HepG2 (cell line): ENCODE data around the gene DLX6. TPM values are rescaled to one million over a fixed set of nuclear protein-coding genes. Genes with fewer than 3 reads are reported as not detected.

Experiments
- ATF2 ChIP-seq: sonication (generic); formaldehyde crosslinking; IDR thresholded peaks from 2 replicates; pipeline ENCODE4 v1.4.0; 2020; ENCODE audit warnings: missing genetic modification reagents
- BORCS8-MEF2B ChIP-seq: sonication (generic); formaldehyde crosslinking; IDR thresholded peaks from 2 replicates; pipeline ENCODE4 v1.8.0; 2022; ENCODE audit warnings: mild to moderate bottlenecking, missing genetic modification reagents
- CBX5 ChIP-seq: sonication (generic); formaldehyde crosslinking; IDR thresholded peaks from 2 replicates; pipeline ENCODE4 v1.4.0; 2020; ENCODE audit warnings: missing genetic modification reagents, borderline replicate concordance
- CEBPB ChIP-seq: IDR thresholded peaks from 2 replicates; pipeline ENCODE4 v1.6.1; 2011; ENCODE audit warnings: low read depth, low read length, improper control_type of control experiment, borderline replicate concordance
- DNMT3B ChIP-seq: conservative IDR thresholded peaks from 2 replicates; pipeline ENCODE4 v1.6.1; 2016; ENCODE audit warnings: missing biosample characterization, control low read depth
- FOXO1 ChIP-seq: sonication (generic); formaldehyde crosslinking; IDR thresholded peaks from 2 replicates; pipeline ENCODE4 v1.4.0; 2020; ENCODE audit warnings: missing genetic modification reagents
- GMEB1 ChIP-seq: sonication (generic); formaldehyde crosslinking; IDR thresholded peaks from 2 replicates; pipeline ENCODE4 v1.5.1; 2020; ENCODE audit warnings: missing genetic modification reagents, mild to moderate bottlenecking, borderline replicate concordance
- HDAC6 ChIP-seq: fragments of 200-600 bp; sonication (generic); IDR thresholded peaks from 2 replicates; pipeline ENCODE4 v1.7.0; 2017; ENCODE audit warnings: mild to moderate bottlenecking, antibody characterized with exemption, low read length, low read depth
- JUND ChIP-seq: sonication (generic); formaldehyde crosslinking; IDR thresholded peaks from 2 replicates; pipeline ENCODE4 v1.8.0; 2022; ENCODE audit warnings: mild to moderate bottlenecking, missing genetic modification reagents
- KDM2A ChIP-seq: sonication (generic); formaldehyde crosslinking; IDR thresholded peaks from 2 replicates; pipeline ENCODE4 v1.4.0; 2020; ENCODE audit warnings: low read depth, missing genetic modification reagents, borderline replicate concordance
- MEIS1 ChIP-seq: sonication (generic); formaldehyde crosslinking; IDR thresholded peaks from 2 replicates; pipeline ENCODE4 v1.9.0; 2021; ENCODE audit warnings: mild to moderate bottlenecking, missing genetic modification reagents, moderate library complexity, borderline replicate concordance
- NKX3-1 ChIP-seq: sonication (generic); formaldehyde crosslinking; IDR thresholded peaks from 2 replicates; pipeline ENCODE4 v1.5.0; 2020; ENCODE audit warnings: missing genetic modification reagents
- NR2F1 ChIP-seq, 2 experiments: fragments of 450-650 bp in 1 of 2; formaldehyde crosslinking in 1 of 2; IDR thresholded peaks; 2 replicates each; pipeline versions ENCODE4 v1.5.0 to v1.6.1; 2016 to 2020; ENCODE audit warnings: mild to moderate bottlenecking in 1 of 2, missing compliant biosample characterization in 1 of 2, missing genetic modification reagents in 1 of 2, moderate library complexity in 1 of 2
- RELA ChIP-seq: sonication (generic); formaldehyde crosslinking; IDR thresholded peaks from 2 replicates; pipeline ENCODE4 v1.4.0; 2020; ENCODE audit warnings: missing genetic modification reagents
- REPIN1 ChIP-seq: sonication (generic); formaldehyde crosslinking; IDR thresholded peaks from 2 replicates; pipeline ENCODE4 v1.8.0; 2022; ENCODE audit warnings: missing genetic modification reagents, low read depth, mild to moderate bottlenecking, borderline replicate concordance
- THRA ChIP-seq: sonication (generic); formaldehyde crosslinking; IDR thresholded peaks from 2 replicates; pipeline ENCODE4 v1.4.0; 2020; ENCODE audit warnings: missing genetic modification reagents, borderline replicate concordance
- ZC3H13 ChIP-seq: sonication (generic); formaldehyde crosslinking; IDR thresholded peaks from 2 replicates; pipeline ENCODE4 v1.8.1; 2023; ENCODE audit warnings: mild to moderate bottlenecking, missing genetic modification reagents, moderate library complexity
- ZNF318 ChIP-seq: sonication (generic); formaldehyde crosslinking; IDR thresholded peaks from 2 replicates; pipeline ENCODE4 v1.4.0; 2020; ENCODE audit warnings: mild to moderate bottlenecking, missing genetic modification reagents
- polyA plus RNA-seq, 8 experiments: library from polyadenylated mRNA; depleted of rRNA in 3 of 8; stranded (reverse) in 7 of 8; unstranded in 1 of 8; fragments of >200 nt; fragmentation: Illumina TruSeq in 4 of 8; extraction: Trizol in 4 of 8; gene quantifications; 2 replicates each; pipeline versions ENCODE4 v1.2.1 to v1.2.3, GENCODE V29; 2011 to 2016; ENCODE audit warnings: low read depth in 4 of 8, missing spikeins in 1 of 8, mixed read lengths in 1 of 8; ENCODE audit not compliant: insufficient read depth in 1 of 8
- total RNA-seq, 5 experiments: library from RNA; depleted of rRNA; stranded (reverse); fragments of >200 nt; fragmentation: Illumina TruSeq; extraction: Trizol; gene quantifications; 2 replicates each; pipeline ENCODE4 v1.2.3, GENCODE V29; 2016; ENCODE audit warnings: low read depth in 1 of 5

The DLX6 gene
- total and polyA plus RNA-seq, 2 of the 13 experiments (the other 11 are each of a cell fraction or from before 2014, with no cell fraction given): 3.5 to 5.5 TPM

GRCh38 chr7:96970739-96971138, 34.6 kb upstream of the DLX6 start (continued):
- 0 out of 2 replicates have a peak, but pooled peaks have one; percentile 24 for TF ChIP-seq DNMT3B
- TF ChIP-seq NR2F1 (CRISPR knock-in tag; IDR thresholded peaks at IDR 0.05): peak; percentile 98 to 99
- no peak for TF ChIP-seq BORCS8-MEF2B (CRISPR knock-in tag)
- peak; percentile 78 for TF ChIP-seq FOXO1
- TF ChIP-seq RELA (CRISPR knock-in tag): no peak
- no peak for TF ChIP-seq HDAC6
- peak; percentile 38; the same call in 1 of the 2 replicates for TF ChIP-seq GMEB1 (CRISPR knock-in tag)
- TF ChIP-seq MEIS1 (CRISPR knock-in tag): no peak
- TF ChIP-seq JUND (CRISPR knock-in tag): no peak
- TF ChIP-seq CBX5 (CRISPR knock-in tag): peak; percentile 79; the same call in 1 of the 2 replicates
- TF ChIP-seq CEBPB: peak; percentile 68
- peak; percentile 80; the same call in 1 of the 2 replicates for TF ChIP-seq THRA
- no peak for TF ChIP-seq KDM2A (CRISPR knock-in tag)
- TF ChIP-seq NKX3-1: no peak
- TF ChIP-seq ZC3H13: no peak
- no peak for TF ChIP-seq ATF2 (CRISPR knock-in tag)
- no peak for TF ChIP-seq ZNF318 (CRISPR knock-in tag)
- peak; percentile 25; the same call in 1 of the 2 replicates for TF ChIP-seq REPIN1 (CRISPR knock-in tag)
